CD14-positive monocyte (primary cell): ENCODE results near the gene WDR13. TPM values are rescaled to one million over a fixed set of nuclear protein-coding genes. Genes with fewer than 3 reads are reported as not detected.
A peak's percentile ranks its signal among the peaks of the same experiment; 100 is the strongest.
"Not testable (repeated sequence)": the region's sequence is repeated elsewhere in the genome, so short reads cannot be mapped to it uniquely, and the experiment has no call there.

Experiments used
- DNase-seq, 3 donors: peaks; one replicate each; pipeline ENCODE4 v3.0.0-alpha.2; 2011 to 2022
- H2AFZ ChIP-seq: 2 replicates; pipeline ENCODE4 v1.6.0; 2012; ENCODE audit warnings: mild to moderate bottlenecking, low read depth, low read length, inconsistent platforms; ENCODE audit not compliant: insufficient read depth, poor library complexity, severe bottlenecking
- H3K27ac ChIP-seq, 2 donors: 1 replicate in 1 of 2; 2 replicates in 1 of 2; pipeline ENCODE4 v1.5.1; 2012 to 2013; ENCODE audit warnings: low read length in 2 of 2, control low read depth in 1 of 2, inconsistent platforms in 1 of 2, low read depth in 1 of 2, mild to moderate bottlenecking in 1 of 2
- H3K27me3 ChIP-seq, 2 donors: one replicate each; pipeline versions ENCODE4 v1.6.0 to v1.6.1; 2011 to 2013; ENCODE audit warnings: low read length in 2 of 2; ENCODE audit not compliant: control insufficient read depth in 2 of 2, insufficient read depth in 2 of 2
- H3K36me3 ChIP-seq, 2 donors: replicated peaks in 1 of 2; 1 replicate in 1 of 2; 2 replicates in 1 of 2; pipeline versions ENCODE4 v1.5.1 to v1.6.1; 2012 to 2013; ENCODE audit warnings: low read length in 2 of 2, control low read depth in 1 of 2, inconsistent platforms in 1 of 2, mild to moderate bottlenecking in 1 of 2; ENCODE audit not compliant: insufficient read depth in 2 of 2, control insufficient read depth in 1 of 2
- H3K4me1 ChIP-seq, 2 donors: 1 replicate in 1 of 2; 2 replicates in 1 of 2; pipeline versions ENCODE4 v1.5.1 to v1.6.1; 2012 to 2013; ENCODE audit warnings: low read length in 2 of 2, control low read depth in 1 of 2, inconsistent platforms in 1 of 2, mild to moderate bottlenecking in 1 of 2, moderate library complexity in 1 of 2; ENCODE audit not compliant: insufficient read depth in 2 of 2, control insufficient read depth in 1 of 2
- H3K4me2 ChIP-seq: replicated peaks from 2 replicates; pipeline ENCODE3; 2012; ENCODE audit warnings: low read length, moderate library complexity, mild to moderate bottlenecking; ENCODE audit not compliant: poor library complexity, severe bottlenecking; ENCODE audit errors: extremely low read depth
- H3K4me3 ChIP-seq, 3 experiments: fragments of 200-600 bp in 1 of 3; sonication (generic) in 1 of 3; replicated peaks in 1 of 3; 1 replicate in 2 of 3; 2 replicates in 1 of 3; pipeline ENCODE4 v1.5.1; 2011 to 2013; ENCODE audit warnings: low read length in 3 of 3, mild to moderate bottlenecking in 3 of 3, control low read depth in 2 of 3, low read depth in 2 of 3, inconsistent platforms in 1 of 3, moderate library complexity in 1 of 3
- H3K79me2 ChIP-seq: 2 replicates; pipeline ENCODE4 v1.6.0; 2012; ENCODE audit warnings: mild to moderate bottlenecking, control low read depth, inconsistent platforms, low read length, moderate library complexity; ENCODE audit not compliant: insufficient read depth
- H3K9ac ChIP-seq: 2 replicates; pipeline ENCODE4 v1.6.0; 2017; ENCODE audit warnings: low read length, mild to moderate bottlenecking; ENCODE audit not compliant: insufficient read depth, poor library complexity, severe bottlenecking
- H3K9me3 ChIP-seq, 2 donors: replicated peaks in 1 of 2; 1 replicate in 1 of 2; 2 replicates in 1 of 2; pipeline versions ENCODE4 v1.5.1 to v1.6.1; 2012 to 2013; ENCODE audit warnings: low read length in 2 of 2, control low read depth in 1 of 2; ENCODE audit not compliant: control insufficient read depth in 1 of 2, insufficient read depth in 1 of 2
- H4K20me1 ChIP-seq: 2 replicates; pipeline ENCODE4 v1.6.0; 2012; ENCODE audit warnings: mild to moderate bottlenecking, low read length, control low read depth, moderate library complexity; ENCODE audit not compliant: insufficient read depth
- H3K27ac Mint-ChIP-seq, 7 donors: one replicate each; pipeline ENCODE4 v1.8.0; 2020; ENCODE audit warnings: mild to moderate bottlenecking in 7 of 7, mixed read lengths in 7 of 7, moderate library complexity in 6 of 7, inconsistent platforms in 2 of 7
- H3K27me3 Mint-ChIP-seq, 3 donors: one replicate each; pipeline ENCODE4 v1.8.0; 2021 to 2022; ENCODE audit warnings: low read depth in 3 of 3, mild to moderate bottlenecking in 3 of 3, mixed read lengths in 3 of 3, moderate library complexity in 3 of 3, inconsistent platforms in 1 of 3
- H3K36me3 Mint-ChIP-seq, 2 donors: one replicate each; pipeline ENCODE4 v1.8.0; 2020; ENCODE audit warnings: mixed read lengths in 2 of 2, inconsistent platforms in 1 of 2, mild to moderate bottlenecking in 1 of 2
- H3K4me1 Mint-ChIP-seq: one replicate; pipeline ENCODE4 v1.8.0; 2020; ENCODE audit warnings: mild to moderate bottlenecking, mixed read lengths
- H3K4me3 Mint-ChIP-seq, 2 donors: one replicate each; pipeline ENCODE4 v1.8.0; 2020; ENCODE audit warnings: mild to moderate bottlenecking in 2 of 2, mixed read lengths in 2 of 2, moderate library complexity in 1 of 2
- H3K9me3 Mint-ChIP-seq, 7 donors: one replicate each; pipeline ENCODE4 v1.8.0; 2020 to 2022; ENCODE audit warnings: mixed read lengths in 7 of 7, mild to moderate bottlenecking in 6 of 7, moderate library complexity in 6 of 7, inconsistent platforms in 2 of 7
- WGBS: methylation state at CpG from one replicate; pipeline ENCODE4 v1.1.5; 2013; ENCODE audit warnings: missing lambda C conversion rate; ENCODE audit not compliant: insufficient coverage; 5-methylcytosine and 5-hydroxymethylcytosine counted together
- intact Hi-C, 2 donors: fragments of 100-400 bp; cut with micrococcal nuclease; formaldehyde crosslinking; loops; one replicate each; pipeline versions ENCODE4 v1.15.0 to v1.15.1; 2023
- polyA minus RNA-seq: library from RNA; depleted of rRNA, polyadenylated mRNA; stranded (reverse); fragments of >200 nt; gene quantifications from 2 replicates; pipeline ENCODE4 v1.2.3, GENCODE V29; 2012
- polyA plus RNA-seq, 3 donors: library from polyadenylated mRNA; depleted of rRNA in 1 of 3; unstranded in 2 of 3; stranded (reverse) in 1 of 3; fragments of 300-500 nt in 2 of 3; fragments of >200 nt in 1 of 3; fragmentation: Illumina TruSeq in 2 of 3; gene quantifications; 1 replicate in 2 of 3; 2 replicates in 1 of 3; pipeline ENCODE4 v1.2.3, GENCODE V29; 2012 to 2021
- total RNA-seq, 12 experiments: library from RNA in 1 of 12; stranded (reverse) in 1 of 12; fragments of 120-200 nt in 1 of 12; gene quantifications; one replicate each; pipeline ENCODE4 v1.2.4 and lab custom pipeline; 2013 to 2026; ENCODE audit warnings: mixed read lengths in 6 of 12, inconsistent platforms in 1 of 12
- TF ChIP-seq, protein P1 (sequence below): fragments of 200-600 bp; IDR thresholded peaks from one replicate; pipeline ENCODE4 v1.8.0; 2022; ENCODE audit warnings: antibody characterized with exemption, mild to moderate bottlenecking

WDR13 gene
- total RNA-seq (2013): 84.1 TPM
- 100 to 1,000 TPM in 1 of 3 donors, 10 to 100 TPM in 2; 68.6 to 171 (median 93.3) TPM for polyA plus RNA-seq
- 62.5 and 74.7 TPM in 2 replicates for polyA minus RNA-seq
- 23.0 to 57.8 (median 39.1) reads per million in 11 experiments for total RNA-seq (lab: John Stamatoyannopoulos, UW)

GRCh38 chrX:48597353-48598264 is at the start of gene WDR13:
TSS of gene WDR13 (plus strand) at chrX:48597492. CDS start at chrX:48597997, 505 bp downstream.
- peaks cover 6% of the 10 kb centered on the region for H3K4me1 Mint-ChIP-seq
- H3K79me2 ChIP-seq: no peaks in the 10 kb centered on the region
- WGBS: 0% methylated on average over 35 of the region's 62 CpGs
- H3K27ac ChIP-seq: peak within 1 kb of the TSS; percentile 97 to 99
- peak within 1 kb of the TSS; percentile 78 for H2AFZ ChIP-seq
- peaks cover 26 to 37% of the 10 kb centered on the region in 2 donors for H3K36me3 Mint-ChIP-seq
- peak within 1 kb of the TSS; percentile 70 for H3K4me2 ChIP-seq
- H3K27me3 ChIP-seq: no peaks in the 10 kb centered on the region
- H3K36me3 ChIP-seq: peaks cover 30 to 37% of the 10 kb centered on the region in 2 donors
- peaks cover 6 to 7% of the 10 kb centered on the region in 2 donors for H3K4me1 ChIP-seq
- H3K27me3 Mint-ChIP-seq: peaks cover 0 to 3% (median 1%) of the 10 kb centered on the region in 3 donors
- peak within 1 kb of the TSS; percentile 92 for H3K9ac ChIP-seq
- peak; percentile 80 to 89 (median 87) for DNase-seq
- intact Hi-C loops: no loop called here
- H4K20me1 ChIP-seq: no peaks in the 10 kb centered on the region
- H3K27ac Mint-ChIP-seq: peak within 1 kb of the TSS; percentile 99 to 100 (median 100)
- peak within 1 kb of the TSS; percentile 52 to 89 (median 67) for H3K4me3 ChIP-seq
- peak within 1 kb of the TSS; percentile 92 to 97 for H3K4me3 Mint-ChIP-seq
- no peaks in the 10 kb centered on the region for H3K9me3 ChIP-seq
- H3K9me3 Mint-ChIP-seq: peaks cover 0 to 9% (median 7%) of the 10 kb centered on the region in 7 donors
- TF ChIP-seq, protein P1, sequence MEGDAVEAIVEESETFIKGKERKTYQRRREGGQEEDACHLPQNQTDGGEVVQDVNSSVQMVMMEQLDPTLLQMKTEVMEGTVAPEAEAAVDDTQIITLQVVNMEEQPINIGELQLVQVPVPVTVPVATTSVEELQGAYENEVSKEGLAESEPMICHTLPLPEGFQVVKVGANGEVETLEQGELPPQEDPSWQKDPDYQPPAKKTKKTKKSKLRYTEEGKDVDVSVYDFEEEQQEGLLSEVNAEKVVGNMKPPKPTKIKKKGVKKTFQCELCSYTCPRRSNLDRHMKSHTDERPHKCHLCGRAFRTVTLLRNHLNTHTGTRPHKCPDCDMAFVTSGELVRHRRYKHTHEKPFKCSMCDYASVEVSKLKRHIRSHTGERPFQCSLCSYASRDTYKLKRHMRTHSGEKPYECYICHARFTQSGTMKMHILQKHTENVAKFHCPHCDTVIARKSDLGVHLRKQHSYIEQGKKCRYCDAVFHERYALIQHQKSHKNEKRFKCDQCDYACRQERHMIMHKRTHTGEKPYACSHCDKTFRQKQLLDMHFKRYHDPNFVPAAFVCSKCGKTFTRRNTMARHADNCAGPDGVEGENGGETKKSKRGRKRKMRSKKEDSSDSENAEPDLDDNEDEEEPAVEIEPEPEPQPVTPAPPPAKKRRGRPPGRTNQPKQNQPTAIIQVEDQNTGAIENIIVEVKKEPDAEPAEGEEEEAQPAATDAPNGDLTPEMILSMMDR: no peak

- H3K9me3 ChIP-seq: no peaks in the 10 kb centered on the region
- no peak for DNase-seq
- no peak overlapping the region for H3K4me3 Mint-ChIP-seq
- H3K27ac ChIP-seq: no peak overlapping the region
- H3K36me3 Mint-ChIP-seq: peaks cover 25 to 39% of the 10 kb centered on the region in 2 donors
- H3K9ac ChIP-seq: no peak overlapping the region
- H3K36me3 ChIP-seq: peaks cover 13 to 29% of the 10 kb centered on the region in 2 donors
- peaks cover 0 to 8% (median 0%) of the 10 kb centered on the region in 3 donors for H3K27me3 Mint-ChIP-seq
- 100% methylated on average over 1 of the region's 3 CpGs for WGBS
- no peaks in the 10 kb centered on the region for H4K20me1 ChIP-seq
- H3K4me2 ChIP-seq: no peak overlapping the region
- H3K9me3 Mint-ChIP-seq: peaks cover 0 to 7% (median 0%) of the 10 kb centered on the region in 7 donors
- no peaks in the 10 kb centered on the region for H3K79me2 ChIP-seq
- intact Hi-C loops: no loop called here
- no peak overlapping the region for H3K4me3 ChIP-seq
- TF ChIP-seq, protein P1: no peak
- no peak overlapping the region for H3K27ac Mint-ChIP-seq
- H3K27me3 ChIP-seq: no peaks in the 10 kb centered on the region
- peaks cover 16% of the 10 kb centered on the region for H3K4me1 Mint-ChIP-seq
- H3K4me1 ChIP-seq: peaks cover 5 to 15% of the 10 kb centered on the region in 2 donors
- no peak overlapping the region for H2AFZ ChIP-seq
Measured at GRCh38 chrX:48548871-48549270, 48.4 kb upstream of the WDR13 start.

DNA sequence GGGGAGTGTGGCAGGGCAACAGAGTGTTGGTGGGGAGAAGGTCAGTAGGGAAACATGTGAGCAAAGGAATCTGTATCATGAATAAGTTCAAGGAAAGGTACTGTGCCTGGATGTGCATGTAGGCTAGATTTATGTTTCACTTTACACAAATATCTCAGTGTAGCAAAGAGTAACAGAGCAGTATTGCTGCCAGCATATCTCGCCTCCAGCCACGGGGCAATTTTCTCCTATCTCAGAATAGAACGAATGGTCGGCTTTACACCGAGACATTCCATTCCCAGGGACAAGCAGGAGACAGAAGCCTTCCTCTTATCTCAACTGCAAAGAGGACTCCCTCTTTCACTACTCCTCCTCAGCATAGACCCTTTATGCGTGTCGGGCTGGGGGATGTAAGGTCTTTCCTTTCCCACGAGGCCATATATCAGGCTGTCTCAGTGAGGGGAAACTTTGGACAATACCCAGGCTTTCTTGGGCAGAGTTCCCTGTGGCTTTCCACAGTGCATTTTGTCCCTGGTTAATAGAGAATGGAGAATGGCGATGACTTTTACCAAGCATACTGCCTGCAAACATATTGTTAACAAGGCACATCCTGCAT is 41.5 kb upstream of the WDR13 start:
- H3K79me2 ChIP-seq, H3K4me3 ChIP-seq, H3K4me1 Mint-ChIP-seq, H3K9me3 ChIP-seq, H3K27ac Mint-ChIP-seq, H3K27me3 ChIP-seq, H3K9me3 Mint-ChIP-seq, H3K9ac ChIP-seq, DNase-seq, H3K27ac ChIP-seq, H4K20me1 ChIP-seq, H3K4me3 Mint-ChIP-seq, intact Hi-C loops, H3K4me1 ChIP-seq, H3K4me2 ChIP-seq, H2AFZ ChIP-seq: not testable (repeated sequence)
- no CpG with 5 or more reads among the region's 9 CpGs for WGBS
- H3K27me3 Mint-ChIP-seq: peaks cover 0 to 19% (median 0%) of the 10 kb centered on the region in 3 donors
- peaks cover 40 to 54% of the 10 kb centered on the region in 2 donors for H3K36me3 Mint-ChIP-seq
- H3K36me3 ChIP-seq: peaks cover 30 to 49% of the 10 kb centered on the region in 2 donors
